GM10248 (cell line): ENCODE data around the gene CHCHD10.

Experiments used
- CTCF ChIA-PET: fragments of 300-600 bp; sonication (Branson Sonifier 250); formaldehyde crosslinking; extraction: SDS; loops from one replicate; lab custom pipeline; 2021; ENCODE audit warnings: antibody characterized with exemption; lab: Yijun Ruan, JAX
- POLR2A ChIA-PET: fragments of 350-650 bp; sonication (Branson Sonifier 250); formaldehyde crosslinking; extraction: SDS; loops from one replicate; lab custom pipeline; 2020; ENCODE audit warnings: antibody characterized with exemption; lab: Yijun Ruan, JAX
- DNase-seq: peaks from one replicate; pipeline ENCODE4 v3.0.0; 2012; ENCODE audit errors: extremely low spot score
- CTCF ChIP-seq: IDR thresholded peaks from 2 replicates; pipeline ENCODE4 v1.5.1; 2012; ENCODE audit warnings: mild to moderate bottlenecking, low read depth; ENCODE audit errors: extremely low read depth, missing control alignments, control extremely low read depth

The CHCHD10 gene

GRCh38 chr22:23767673-23768548 lies at the start of gene CHCHD10:
Gene CHCHD10 (minus strand): TSS chr22:23767972. CDS start chr22:23767874, 98 bp downstream.
- POLR2A ChIA-PET, result interaction anchor here (0.6 kb wide), 1 partner anchor 162 kb away, joined by 4 read pairs; no protein-coding TSS in a partner anchor
- peak; percentile 86 for DNase-seq
- TF ChIP-seq CTCF, result peak; percentile 77
- CTCF ChIA-PET, result interaction anchor here (0.8 to 6.1 kb wide), 10 partner anchors 8 to 140 kb away, joined by 3 to 71 read pairs (median 4); partner anchors contain the start of genes C22orf15, VPREB3 and ZNF70

- no peak for DNase-seq
- ChIA-PET CTCF (interaction anchor here (1.8 kb wide), 1 partner anchor 46 kb away, joined by 4 read pairs; no protein-coding TSS in a partner anchor), POLR2A (no interaction called here)
- no peak for TF ChIP-seq CTCF
These were observed 49.4 kb upstream of the CHCHD10 start for GRCh38 chr22:23817146-23817545.

- CTCF ChIA-PET, result interaction anchor here (1.8 kb wide), 1 partner anchor 46 kb away, joined by 4 read pairs; no protein-coding TSS in a partner anchor
- no peak for TF ChIP-seq CTCF
- DNase-seq, result no peak
- POLR2A ChIA-PET, result interaction anchor here (0.8 kb wide), 1 partner anchor 17 kb away, joined by 3 read pairs; no protein-coding TSS in a partner anchor
These were observed 48.6 kb upstream of the CHCHD10 start for GRCh38 chr22:23816156-23816976.

- no peak for DNase-seq
- CTCF ChIA-PET, result interaction anchor here (0.8 to 1.8 kb wide), 2 partner anchors 11 to 45 kb away, joined by 3 to 4 read pairs; no protein-coding TSS in a partner anchor
- TF ChIP-seq CTCF, result no peak
- POLR2A ChIA-PET, result interaction anchor here (0.8 kb wide), 1 partner anchor 16 kb away, joined by 3 read pairs; no protein-coding TSS in a partner anchor
These were observed 47.9 kb upstream of the CHCHD10 start for GRCh38 chr22:23815541-23816155.

GRCh38 chr22:23812378-23812777 lies 44.6 kb upstream of the CHCHD10 start:
- CTCF ChIA-PET, result interaction anchor here (1.3 to 1.9 kb wide), 4 partner anchors 8 to 77 kb away, joined by 3 to 6 read pairs (median 3); no protein-coding TSS in a partner anchor
- TF ChIP-seq CTCF, result no peak
- no peak for DNase-seq
- POLR2A ChIA-PET, result no interaction called here
